ENCODE data around the gene ANOS1.

Gene ANOS1

DNA sequence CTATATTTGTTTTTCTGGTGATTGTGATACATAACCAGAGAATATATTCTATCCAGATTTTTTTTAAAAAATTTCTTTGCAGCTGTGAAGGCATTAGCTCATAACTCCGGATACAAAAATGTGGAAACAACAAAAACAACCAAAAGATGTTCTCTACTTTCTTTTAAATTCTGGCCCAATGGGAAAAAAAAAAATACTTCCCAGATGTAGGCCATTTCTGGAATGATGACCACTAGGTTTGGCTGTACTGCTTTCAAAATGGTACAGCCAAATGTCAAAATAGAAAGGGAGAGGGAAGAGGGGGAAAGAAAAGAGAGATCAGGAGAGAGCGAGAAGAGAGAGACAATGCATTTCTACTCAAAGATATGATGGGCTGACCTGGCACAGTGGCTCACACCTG lies 14.6 kb downstream of the ANOS1 start:
- DNase-seq (ENCODE audit: low read depth in 2 of 3, low spot score in 1 of 3), result no peak

DNA sequence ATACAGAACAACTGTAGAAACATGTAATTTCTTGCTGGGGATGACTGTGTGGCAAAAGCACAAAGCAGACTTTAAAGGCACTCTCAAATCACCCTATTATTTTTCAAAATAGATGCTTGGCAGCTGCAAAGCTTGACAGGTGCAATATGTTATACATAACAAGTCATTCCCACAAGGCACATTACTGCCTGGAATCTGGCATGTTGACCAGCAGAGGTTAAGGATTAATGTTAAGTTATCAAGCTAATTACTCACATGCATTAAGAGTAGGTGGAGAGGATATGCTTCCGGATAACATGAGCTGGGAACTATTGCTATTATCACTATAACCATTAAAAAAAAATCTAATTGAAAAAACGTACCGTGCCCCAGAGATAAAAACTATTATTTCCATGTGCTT lies 17.8 kb downstream of the ANOS1 start:
- DNase-seq (ENCODE audit: low read depth in 2 of 3, low spot score in 1 of 3), result no peak

DNA sequence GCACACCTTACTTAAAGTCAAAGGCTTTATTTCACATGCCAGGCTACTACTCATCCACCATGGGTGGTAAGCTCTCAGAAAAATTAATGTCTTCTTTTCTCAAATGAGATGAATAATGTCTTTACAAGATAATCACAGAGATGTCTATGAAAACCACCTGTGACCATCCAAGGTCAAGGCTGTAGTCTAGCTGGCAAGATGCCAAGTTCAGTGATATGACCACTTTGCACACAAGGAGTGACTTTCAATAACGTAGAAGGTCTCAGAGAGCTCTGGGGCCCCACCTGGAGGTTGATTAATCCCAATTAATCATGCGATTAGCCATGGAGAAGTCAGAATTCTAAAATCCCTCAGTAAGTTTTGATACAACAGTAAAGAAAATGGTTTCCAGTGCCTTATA lies 20.5 kb downstream of the ANOS1 start:
- no peak for DNase-seq (ENCODE audit: low read depth in 2 of 3, low spot score in 1 of 3)

DNA sequence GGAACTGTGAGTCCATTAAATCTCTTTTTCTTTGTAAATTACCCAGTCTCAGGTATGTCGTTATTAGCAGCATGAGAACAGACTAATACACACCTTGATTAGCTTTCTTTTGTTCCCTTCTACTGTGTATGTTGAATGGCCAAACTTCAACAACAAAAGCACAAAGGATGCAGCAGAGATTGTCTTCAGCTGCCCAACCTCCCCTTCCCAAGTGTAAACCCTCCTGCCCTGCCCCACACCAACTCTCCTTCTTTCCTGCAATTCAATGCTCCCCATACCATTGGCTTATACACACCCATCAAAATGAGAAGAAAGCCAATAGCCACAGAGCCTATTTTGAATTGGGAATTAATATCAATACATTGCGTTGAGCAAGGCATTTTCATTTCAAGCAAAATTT lies 27.8 kb downstream of the ANOS1 start:
- no peak for DNase-seq (ENCODE audit: low read depth in 2 of 3, low spot score in 1 of 3)

DNA sequence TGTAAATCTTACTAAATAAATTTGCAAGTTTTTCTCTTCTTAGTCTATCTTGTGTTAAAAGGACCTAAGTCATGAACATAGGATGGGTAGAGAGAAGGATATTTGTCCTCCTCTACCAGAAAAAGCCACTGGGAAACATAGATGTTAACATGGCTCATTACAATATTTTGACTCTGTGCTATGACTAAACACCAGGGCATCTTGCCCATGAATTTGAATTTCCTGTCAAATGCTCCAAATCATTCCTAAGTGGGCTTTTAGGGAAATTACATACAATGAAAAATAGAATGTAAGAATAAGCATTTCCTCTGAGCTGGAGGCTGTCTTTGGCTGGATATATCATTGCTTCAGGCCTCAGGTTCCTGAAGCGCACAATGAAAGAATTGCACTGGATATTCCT lies 39.1 kb downstream of the ANOS1 start:
- DNase-seq (ENCODE audit: low read depth in 2 of 3, low spot score in 1 of 3), result no peak

DNA sequence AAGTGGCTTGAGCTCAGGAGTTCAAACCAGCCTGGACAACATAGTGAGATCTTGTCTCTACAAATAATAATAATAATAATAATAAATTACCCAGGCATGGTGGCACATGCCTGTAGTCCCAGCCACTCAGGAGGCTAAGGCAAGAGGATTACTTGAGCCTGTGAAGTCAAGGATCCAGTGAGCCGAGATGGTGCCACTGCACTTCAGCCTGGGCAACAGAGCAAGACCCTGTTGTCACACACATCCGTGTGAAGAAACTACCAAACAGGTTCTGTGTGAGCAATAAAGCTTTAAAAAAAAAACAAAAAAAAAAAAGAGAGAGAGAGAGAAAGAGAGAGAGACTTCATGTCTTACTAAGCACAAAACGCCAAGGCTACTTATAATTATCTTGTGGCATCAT lies 42.5 kb downstream of the ANOS1 start:
- no peak for DNase-seq (ENCODE audit: low read depth in 2 of 3, low spot score in 1 of 3)

DNA sequence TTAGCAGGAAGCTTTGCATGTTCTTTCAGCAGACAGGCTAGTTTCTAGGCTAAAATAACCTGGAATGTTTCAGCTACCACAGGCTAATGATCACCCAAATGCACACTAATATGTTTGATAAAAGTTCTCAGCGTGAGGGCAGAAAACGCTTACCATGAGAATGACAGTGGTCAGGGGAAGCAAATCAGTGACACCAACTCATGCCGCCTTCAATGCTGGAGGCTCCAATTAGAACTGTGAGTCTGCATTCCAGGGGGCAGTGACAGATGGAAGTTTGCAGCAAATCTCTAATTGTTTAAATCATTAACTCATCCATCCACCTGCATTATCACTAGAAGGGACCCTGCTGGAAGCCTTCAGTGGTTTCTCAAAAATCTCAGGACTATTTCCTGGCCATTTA lies 43.2 kb downstream of the ANOS1 start:
- DNase-seq (ENCODE audit: low read depth in 2 of 3, low spot score in 1 of 3), result no peak

DNA sequence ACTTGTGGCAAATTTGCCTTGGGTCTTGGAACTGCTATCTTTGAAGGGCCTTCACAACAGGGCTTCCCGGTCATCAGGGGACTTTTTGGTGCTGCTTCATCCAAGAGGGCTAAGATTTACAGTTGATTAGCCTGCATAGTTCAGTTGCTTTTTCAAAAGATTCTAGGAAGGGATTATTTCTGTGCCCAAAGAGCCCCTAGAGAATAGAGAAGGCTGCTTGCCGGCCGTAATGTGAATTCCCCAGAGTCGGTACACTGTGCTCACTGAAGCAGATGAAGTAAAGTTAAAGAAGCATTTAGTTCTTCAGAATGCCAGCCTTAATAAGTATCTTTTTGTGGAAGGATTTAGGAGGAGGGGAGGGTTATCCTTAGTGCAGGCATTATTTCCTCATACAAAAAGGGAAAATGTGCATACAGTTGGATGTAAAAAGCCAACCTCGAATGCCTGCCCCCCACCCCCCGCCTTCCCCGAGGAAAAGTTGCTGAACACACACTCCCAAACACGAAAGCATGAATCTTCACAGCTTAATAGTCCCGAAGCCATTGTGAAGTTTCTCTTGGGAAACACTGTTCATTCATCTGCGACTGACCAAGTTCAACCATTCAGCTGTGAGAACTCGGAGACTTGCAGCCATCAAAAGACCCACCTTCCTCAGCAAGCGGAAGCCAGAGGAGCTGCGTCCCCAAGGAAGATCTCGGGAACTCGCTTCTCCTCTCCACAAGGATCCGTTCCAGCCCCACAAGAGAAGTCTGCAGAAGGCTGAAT lies 47.6 kb downstream of the ANOS1 start:
- DNase-seq (ENCODE audit: low read depth in 2 of 3, low spot score in 1 of 3), result no peak

DNA sequence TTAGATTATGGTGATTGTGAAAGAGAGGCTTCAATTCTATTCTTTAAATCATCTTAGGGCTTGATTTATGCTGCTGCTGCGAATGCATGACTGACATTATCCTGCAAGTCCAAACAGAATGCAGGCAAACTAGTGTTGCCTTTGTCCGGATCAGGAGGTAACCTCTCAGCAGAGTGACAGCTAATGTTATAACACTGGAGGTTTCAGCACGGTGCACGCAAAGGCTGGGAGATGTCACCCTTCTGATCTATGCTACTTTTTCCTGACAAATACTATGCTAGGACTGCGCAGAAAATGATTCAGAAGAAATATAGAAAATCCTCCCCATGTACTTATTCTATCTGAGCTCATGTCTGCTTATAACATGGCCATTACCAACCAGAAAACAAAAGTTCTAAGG lies 48.2 kb downstream of the ANOS1 start:
- no peak for DNase-seq (ENCODE audit: low read depth in 2 of 3, low spot score in 1 of 3)

DNA sequence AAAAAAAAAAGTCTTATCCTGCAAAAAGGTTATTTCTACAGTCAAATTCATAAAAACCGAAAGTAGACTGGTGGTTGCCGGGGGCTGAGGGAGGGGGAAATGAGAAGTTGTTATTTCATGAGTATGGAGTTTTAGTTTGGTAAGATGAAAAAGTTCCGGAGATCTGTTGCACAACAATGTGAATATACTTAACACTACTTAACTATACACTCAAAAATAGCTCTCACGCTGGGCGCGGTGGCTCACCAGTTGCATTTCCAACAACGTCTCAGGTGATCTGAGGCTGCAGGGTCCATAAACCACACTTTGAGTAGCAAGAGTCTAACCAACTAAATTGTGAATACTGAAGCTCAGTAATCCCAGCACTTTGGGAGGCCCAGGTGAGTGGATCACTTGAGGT lies 52.4 kb downstream of the ANOS1 start:
- DNase-seq (ENCODE audit: low read depth in 2 of 3, low spot score in 1 of 3), result no peak

DNA sequence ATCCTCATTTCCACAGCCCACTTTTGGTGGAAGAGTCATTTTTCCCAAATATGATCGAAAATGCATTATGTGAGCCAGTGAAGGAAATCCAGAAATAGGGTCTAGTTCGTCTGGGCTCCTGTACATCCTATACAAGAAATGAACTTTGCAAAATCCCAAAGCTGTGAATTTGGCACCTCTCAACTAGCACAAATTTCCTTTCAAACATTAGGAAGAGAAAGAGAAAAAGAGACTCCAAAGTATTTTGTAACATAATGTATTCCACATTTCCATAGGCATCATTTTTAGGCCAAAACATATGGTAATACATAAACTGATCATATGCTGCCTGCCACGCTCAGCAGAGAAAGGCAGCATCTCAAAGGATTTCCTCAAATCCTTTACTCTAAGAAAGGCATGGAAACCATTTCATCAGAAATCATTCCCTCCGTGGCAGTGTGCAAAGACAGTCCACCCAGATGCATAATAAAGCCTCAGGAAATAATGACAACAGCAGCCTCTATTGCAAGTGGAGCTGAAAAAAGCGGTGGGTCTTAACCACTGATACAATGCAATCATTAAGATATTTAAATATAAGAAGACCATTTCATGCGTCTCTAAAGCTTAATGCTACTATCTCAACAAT lies 56.8 kb downstream of the ANOS1 start:
- no peak for DNase-seq (ENCODE audit: low read depth in 2 of 3, low spot score in 1 of 3)

DNA sequence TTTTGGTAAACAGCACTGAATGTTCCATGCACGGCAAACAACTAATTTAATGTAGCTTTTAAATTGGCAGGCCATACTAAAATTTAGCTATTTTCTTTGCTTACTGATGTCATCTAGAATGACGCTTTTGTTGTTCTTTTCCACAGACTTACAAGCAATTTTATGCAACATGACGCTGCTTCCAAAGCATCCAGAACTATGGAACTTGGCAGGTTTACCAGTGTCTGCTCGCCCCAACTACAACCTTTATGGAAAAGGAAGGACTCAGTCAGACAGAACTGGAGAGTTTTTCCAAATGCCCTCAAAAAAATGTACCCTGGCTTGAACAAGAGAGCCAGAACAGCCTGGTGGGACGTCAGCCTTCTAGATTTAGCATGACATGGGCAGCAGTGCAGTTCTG lies 58.7 kb downstream of the ANOS1 start:
- DNase-seq (ENCODE audit: low read depth in 2 of 3, low spot score in 1 of 3), result no peak

DNA sequence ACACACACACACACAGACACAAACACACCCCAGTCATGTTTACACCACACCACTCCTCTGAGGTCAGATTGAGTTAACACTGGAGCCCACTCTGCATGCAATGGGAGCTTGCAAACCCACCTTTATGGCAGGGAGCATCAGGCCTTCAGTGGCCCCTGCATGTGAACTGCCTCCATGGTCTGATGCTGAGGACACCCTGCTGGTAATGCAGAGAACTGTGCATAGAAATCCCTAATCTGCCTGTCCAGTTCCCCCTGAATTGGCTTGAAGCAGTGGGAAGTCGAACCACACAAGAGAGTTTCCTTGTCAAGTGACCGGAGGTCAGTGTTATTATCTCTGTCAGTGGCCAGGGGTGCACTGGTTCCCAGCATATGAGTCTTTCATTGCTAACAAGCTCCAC lies 59.8 kb downstream of the ANOS1 start:
- no peak for DNase-seq (ENCODE audit: low read depth in 2 of 3, low spot score in 1 of 3)

DNA sequence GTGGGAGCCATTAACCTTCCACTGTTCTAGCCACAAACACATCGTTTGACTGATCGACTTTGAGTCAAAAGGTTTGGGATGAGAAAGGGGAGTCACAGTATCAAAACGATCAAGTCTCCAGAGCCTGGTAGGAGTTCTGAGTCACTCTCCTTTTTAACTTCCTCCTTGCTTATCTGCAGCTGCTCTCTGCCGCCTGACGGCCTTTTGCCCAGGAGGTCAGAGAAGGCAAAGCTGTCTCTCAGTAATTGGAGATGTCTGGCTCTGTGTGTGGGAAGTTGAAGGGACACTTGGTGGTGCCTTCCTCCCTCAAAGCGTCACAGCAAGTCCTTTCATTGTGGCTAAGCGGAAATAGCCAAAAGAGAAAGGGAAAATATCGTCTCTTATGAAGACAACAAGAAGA lies 63.1 kb downstream of the ANOS1 start:
- no peak for DNase-seq (ENCODE audit: low read depth in 2 of 3, low spot score in 1 of 3)

DNA sequence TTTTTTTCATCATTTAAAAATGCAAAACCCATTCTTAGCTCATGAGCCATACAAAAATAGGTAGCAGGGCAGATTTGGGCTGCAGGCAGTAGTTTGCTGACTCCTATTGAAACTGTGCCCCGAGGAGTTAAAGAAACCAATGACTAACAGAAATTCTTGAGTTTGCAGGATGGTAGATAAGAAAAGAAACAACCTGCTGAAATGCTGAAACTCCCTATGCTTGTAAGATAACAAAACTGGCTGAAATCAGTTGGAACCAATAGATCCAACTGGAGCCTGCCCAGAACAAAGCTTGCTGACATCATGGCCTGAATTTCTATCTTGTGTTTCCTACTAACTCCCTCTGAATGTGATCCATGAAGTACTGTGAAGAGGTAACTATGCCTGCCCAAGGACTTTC lies 68.6 kb downstream of the ANOS1 start:
- no peak for DNase-seq (ENCODE audit: low read depth in 2 of 3, low spot score in 1 of 3)

DNA sequence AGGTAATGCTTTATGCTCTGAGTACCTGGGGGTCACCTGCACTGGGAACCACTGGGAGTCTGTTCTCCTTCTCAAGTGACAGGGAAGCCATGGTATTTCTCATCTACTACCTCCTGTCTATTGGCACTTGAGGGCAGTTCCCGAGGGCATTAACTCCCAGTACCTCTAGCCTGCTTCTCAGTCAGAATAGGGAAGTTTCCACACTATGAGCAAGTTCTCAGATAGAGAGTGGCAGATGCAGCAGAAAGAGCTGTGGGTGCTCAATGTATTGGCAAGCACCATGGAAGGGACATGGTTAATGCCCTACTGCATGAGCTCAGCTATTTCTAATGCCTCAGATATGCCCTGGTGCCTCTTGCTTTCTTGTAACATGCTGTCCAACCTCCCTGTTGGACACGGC lies 74.1 kb downstream of the ANOS1 start:
- no peak for DNase-seq (ENCODE audit: low read depth in 2 of 3, low spot score in 1 of 3)

DNA sequence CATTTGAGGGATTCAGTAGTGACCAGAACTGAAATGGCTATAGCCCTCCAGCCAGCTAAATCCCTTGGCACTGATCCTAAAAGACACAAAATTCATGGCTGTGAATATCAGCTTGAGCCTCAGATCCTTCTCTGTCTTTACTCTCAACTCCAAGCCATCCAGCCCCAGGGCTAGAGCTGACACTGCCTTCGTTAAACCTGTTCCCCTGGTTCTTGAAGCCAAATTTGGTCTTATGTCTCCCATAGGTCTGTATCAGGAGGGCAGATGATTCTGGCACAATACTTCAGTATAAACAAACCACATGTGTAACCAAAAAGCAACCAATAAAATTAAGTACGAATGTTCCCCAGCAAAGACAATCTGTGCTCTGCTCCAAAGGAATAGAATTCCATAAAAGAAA lies 78.0 kb downstream of the ANOS1 start:
- DNase-seq (ENCODE audit: low read depth in 2 of 3, low spot score in 1 of 3), result no peak

DNA sequence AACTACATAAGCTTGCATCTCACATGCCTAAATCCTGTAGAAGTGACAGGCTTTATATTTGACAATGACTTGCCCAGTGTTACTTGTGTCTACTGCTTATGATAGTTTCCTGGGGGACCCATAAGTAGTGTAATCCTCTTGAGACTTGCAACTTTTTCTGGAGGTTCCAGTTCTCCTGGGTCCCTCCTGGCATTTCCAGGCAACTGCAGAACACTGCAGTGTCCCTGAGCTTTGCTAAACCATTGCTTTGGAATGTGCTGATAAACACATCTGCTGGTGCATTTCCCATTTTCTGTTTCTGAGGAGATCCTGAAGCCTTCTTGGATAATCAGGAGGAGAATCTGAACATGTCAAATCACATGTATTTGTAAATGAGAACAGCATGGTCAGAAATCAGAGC lies 82.0 kb downstream of the ANOS1 start:
- no peak for DNase-seq (ENCODE audit: low read depth in 2 of 3, low spot score in 1 of 3)

DNA sequence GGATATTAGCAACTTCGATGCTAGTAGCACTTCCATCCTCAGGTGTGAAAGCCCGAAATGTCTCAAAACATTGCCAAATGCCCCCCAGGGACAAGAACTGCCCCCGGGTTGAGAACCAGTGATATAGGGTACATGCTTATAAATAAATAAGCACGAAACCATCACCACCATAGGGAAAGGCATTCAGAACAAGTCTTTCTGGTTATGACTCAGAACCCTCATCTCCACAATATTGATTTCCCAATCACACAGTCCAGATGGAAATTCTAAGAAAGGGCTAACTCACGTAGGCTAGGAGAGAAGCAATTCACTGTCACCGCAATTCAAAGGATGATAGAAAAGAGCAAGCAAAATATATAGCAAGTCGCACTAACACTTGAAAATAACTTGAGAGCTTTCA lies 84.8 kb downstream of the ANOS1 start:
- no peak for DNase-seq (ENCODE audit: low read depth in 2 of 3, low spot score in 1 of 3)

DNA sequence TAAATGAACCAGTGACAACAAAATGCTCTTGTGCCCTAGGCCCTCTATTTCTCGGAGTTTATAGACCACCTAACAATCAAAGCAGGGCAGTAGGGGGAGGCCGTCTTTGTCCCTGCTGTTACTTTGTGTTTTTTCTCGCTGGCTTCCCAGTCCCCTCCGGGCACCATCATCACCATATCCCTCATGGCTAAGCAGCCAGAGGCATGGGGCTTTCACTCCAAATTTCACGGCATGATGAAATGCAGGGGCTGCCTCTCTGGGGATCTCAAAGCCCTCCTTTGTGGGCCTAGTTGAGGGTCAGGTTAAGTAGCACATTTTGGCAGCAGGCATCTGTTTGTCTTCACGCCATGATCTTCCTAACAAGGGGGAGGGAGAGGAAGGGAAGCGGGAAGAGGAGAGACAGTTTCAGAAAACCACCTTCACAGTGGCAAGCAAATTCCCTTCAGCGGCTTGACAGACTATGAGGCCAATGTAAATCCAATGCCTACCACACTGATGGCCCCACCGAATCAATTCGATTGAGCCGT lies 91.9 kb downstream of the ANOS1 start:
- DNase-seq (ENCODE audit: low read depth in 2 of 3, low spot score in 1 of 3), result no peak

DNA sequence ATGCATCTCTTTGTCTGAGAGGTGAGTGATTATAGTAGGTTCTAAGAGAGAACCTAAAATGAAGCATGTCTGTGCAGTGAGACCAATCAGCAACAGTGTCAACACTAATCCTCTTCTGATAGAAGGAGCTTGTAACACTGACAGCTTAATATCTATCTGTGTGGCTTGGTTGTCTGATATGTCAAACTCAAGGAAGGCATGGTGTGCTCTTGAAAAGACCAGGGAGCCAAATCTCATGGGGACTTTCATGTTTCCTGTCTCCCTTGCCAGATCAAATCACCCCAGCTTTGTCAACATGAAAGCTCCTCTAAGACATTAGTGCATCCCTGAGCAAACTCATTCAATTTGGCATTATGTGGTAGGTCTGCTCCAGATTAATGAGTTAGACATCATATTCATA lies 95.4 kb downstream of the ANOS1 start:
- DNase-seq (ENCODE audit: low read depth in 2 of 3, low spot score in 1 of 3), result no peak

DNA sequence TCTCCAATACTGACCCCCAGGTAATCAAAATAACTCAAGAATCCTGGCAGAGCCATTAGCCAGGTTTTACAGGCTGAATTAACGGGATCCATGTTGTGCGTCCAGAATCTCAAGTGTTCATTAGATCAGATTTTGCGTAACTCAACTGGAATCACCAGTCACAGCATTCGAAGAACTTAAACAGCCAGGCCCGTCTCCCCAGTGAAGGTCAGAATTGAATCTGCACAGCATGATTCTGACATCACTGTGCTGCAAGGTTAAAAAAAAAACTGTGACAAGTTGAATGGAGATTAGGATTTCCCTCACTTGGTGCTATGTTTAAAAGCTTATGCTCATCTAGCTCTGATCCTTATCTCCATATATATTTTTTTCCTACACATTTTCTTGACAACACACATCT lies 96.1 kb downstream of the ANOS1 start:
- no peak for DNase-seq (ENCODE audit: low read depth in 2 of 3, low spot score in 1 of 3)

DNA sequence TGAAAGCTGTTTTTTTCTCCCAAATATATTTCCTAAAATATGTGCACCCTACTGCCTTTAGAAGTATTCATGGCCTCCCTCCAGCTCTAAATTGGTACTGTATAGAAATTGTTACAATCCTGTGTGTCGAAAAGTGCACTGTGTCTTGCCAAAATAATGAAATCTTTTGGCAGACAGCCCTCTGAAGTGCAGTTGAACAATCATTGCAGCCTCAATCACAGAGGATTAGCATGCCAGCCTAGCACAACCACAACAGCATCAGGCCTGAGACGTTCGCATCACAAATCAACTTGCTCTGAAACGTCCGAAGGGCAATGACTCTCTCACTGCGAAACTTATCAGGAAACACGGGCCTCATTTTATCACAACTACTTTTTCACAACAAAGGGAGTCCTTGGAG lies 99.0 kb downstream of the ANOS1 start:
- DNase-seq (ENCODE audit: low read depth in 2 of 3, low spot score in 1 of 3), result no peak
